Renal cortex interstitium (tissue), 15 donors: ENCODE measurements around the gene MAST2. TPM values are rescaled to one million over a fixed set of nuclear protein-coding genes. Genes with fewer than 3 reads are reported as not detected.

ENCODE experiments used
- DNase-seq, 11 donors: peaks; one replicate each; pipeline ENCODE4 v3.0.0-alpha.2; 2013; ENCODE audit warnings: low read depth in 9 of 11, low spot score in 4 of 11; ENCODE audit errors: extremely low read depth in 1 of 11
- long read RNA-seq, 16 experiments: transcript quantifications; one replicate each; lab custom pipeline, GENCODE V29; 2026
- polyA plus RNA-seq, 3 donors: library from polyadenylated mRNA; unstranded; fragments of 120-200 nt; gene quantifications; one replicate each; pipeline ENCODE4 v1.2.1, GENCODE V29; 2013; ENCODE audit not compliant: insufficient read length in 3 of 3

MAST2 gene
- 10 to 100 TPM; 30.9 to 47.6 (median 34.6) TPM for polyA plus RNA-seq
- long read RNA-seq, donor 1, partial matches to known transcripts: 10 of 12 reads
- long read RNA-seq, donor 1, other reads (novel, unspliced or antisense): 0 of 12 reads
- long read RNA-seq, donor 2, partial matches to known transcripts: 12 of 14 reads
- long read RNA-seq, donor 2, other reads (novel, unspliced or antisense): 0 of 14 reads
- long read RNA-seq, donor 3, full-length matches to known transcripts: 4 of 4 reads
- long read RNA-seq, donor 3, partial matches to known transcripts: 0 of 4 reads
- long read RNA-seq, donor 3, other reads (novel, unspliced or antisense): 0 of 4 reads
- long read RNA-seq, donor 4, full-length matches to known transcripts: 1 of 1 reads
- long read RNA-seq, donor 4, partial matches to known transcripts: 0 of 1 reads
- long read RNA-seq, donor 4, other reads (novel, unspliced or antisense): 0 of 1 reads
- long read RNA-seq, donor 5: 0 reads
- long read RNA-seq, donor 6, partial matches to known transcripts: 21 of 24 reads
- long read RNA-seq, donor 6, other reads (novel, unspliced or antisense): 0 of 24 reads
- long read RNA-seq, donor 7, partial matches to known transcripts: 8 of 10 reads
- long read RNA-seq, donor 7, other reads (novel, unspliced or antisense): 0 of 10 reads
- long read RNA-seq, donor 8, transcript MAST2-208 (2 exons, 428 nt): major isoform, 6 of 19 reads
- long read RNA-seq, donor 8, partial matches to known transcripts: 5 of 19 reads
- long read RNA-seq, donor 8, other reads (novel, unspliced or antisense): 7 of 19 reads
- long read RNA-seq, donor 9, partial matches to known transcripts: 5 of 5 reads
- long read RNA-seq, donor 9, other reads (novel, unspliced or antisense): 0 of 5 reads
- long read RNA-seq, donor 10, full-length matches to known transcripts: 7 of 18 reads
- long read RNA-seq, donor 10, partial matches to known transcripts: 11 of 18 reads
- long read RNA-seq, donor 10, other reads (novel, unspliced or antisense): 0 of 18 reads
- long read RNA-seq, donor 11, partial matches to known transcripts: 6 of 7 reads
- long read RNA-seq, donor 11, other reads (novel, unspliced or antisense): 0 of 7 reads
- long read RNA-seq, donor 12, partial matches to known transcripts: 7 of 8 reads
- long read RNA-seq, donor 12, other reads (novel, unspliced or antisense): 0 of 8 reads
- long read RNA-seq, donor 13, full-length matches to known transcripts: 3 of 37 reads
- long read RNA-seq, donor 13, partial matches to known transcripts: 34 of 37 reads
- long read RNA-seq, donor 13, other reads (novel, unspliced or antisense): 0 of 37 reads
- long read RNA-seq, donor 14: 0 reads
- long read RNA-seq, donor 15: 0 reads
- long read RNA-seq, donor 16, full-length matches to known transcripts: 3 of 42 reads
- long read RNA-seq, donor 16, partial matches to known transcripts: 39 of 42 reads
- long read RNA-seq, donor 16, other reads (novel, unspliced or antisense): 0 of 42 reads

DNA sequence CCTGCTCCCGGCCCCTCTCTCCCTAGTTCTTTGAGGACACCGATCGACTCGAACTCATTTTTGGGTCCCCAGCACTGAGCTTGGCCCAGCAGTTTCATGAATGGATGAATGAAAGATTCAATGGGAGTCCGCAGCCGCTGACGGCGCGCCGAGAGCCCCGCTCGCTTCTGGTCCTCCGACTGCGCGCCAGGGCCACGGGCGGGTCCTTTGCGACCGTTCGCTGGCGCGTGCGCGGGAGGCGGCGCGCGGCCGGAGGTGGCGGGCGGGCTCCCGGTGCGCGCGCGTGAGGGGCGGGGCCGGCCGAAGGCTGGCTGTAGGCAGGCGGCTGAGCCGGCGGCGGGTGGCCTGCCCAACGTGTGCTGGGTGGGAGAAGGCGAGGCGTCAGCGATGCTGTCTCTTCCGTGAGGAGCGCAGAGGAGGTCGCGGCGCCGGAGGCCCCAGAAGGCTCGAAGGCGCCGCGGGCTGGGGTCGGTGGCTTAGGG is at the start of gene MAST2:
Gene MAST2, plus strand, starts transcription at position 314 of the 482 bp plus-strand sequence. CDS start 284 bp downstream, outside the sequence.
- peak; percentile 60 to 87 (median 82) for DNase-seq

DNA sequence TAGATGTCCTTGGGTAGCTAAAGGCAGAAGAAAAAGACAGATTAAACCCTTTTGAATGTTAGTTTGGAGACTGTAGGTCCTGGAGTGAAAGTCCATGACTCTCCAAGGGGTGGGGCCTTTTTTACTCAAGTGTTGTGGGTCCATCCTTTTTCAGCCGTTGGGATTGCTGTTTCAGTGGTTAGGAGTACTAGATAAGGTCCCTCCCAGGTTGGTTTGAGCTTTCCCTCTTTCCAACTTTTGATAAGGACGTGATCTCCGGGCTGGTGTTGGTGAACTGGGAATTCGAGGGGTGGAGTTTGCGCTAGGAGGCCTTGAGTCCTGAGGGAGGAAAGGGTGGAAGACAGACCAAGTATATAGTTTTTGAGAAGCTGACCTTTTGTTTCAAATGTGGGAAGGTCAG is 47.7 kb upstream of the MAST2 start:
- DNase-seq: no peak

DNA sequence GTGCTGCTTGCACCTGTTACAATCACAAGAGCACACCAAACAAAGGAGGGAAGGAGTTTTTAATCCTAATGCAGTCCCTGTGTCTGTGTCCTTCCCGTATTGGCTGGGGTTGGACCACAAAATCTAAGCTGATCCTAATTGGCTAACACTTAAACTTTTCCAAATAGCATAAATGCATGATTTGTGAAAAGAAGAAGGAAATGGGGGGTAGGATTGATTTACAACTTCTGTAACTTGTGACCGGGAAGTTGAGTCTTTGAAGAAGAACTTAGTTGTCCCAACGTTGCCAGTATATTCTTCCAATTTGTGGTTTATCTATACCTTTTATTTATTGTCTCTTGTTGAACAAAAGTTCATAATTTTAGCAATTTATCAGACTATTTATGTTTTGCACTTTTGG is 41.1 kb upstream of the MAST2 start:
- DNase-seq: no peak

DNA sequence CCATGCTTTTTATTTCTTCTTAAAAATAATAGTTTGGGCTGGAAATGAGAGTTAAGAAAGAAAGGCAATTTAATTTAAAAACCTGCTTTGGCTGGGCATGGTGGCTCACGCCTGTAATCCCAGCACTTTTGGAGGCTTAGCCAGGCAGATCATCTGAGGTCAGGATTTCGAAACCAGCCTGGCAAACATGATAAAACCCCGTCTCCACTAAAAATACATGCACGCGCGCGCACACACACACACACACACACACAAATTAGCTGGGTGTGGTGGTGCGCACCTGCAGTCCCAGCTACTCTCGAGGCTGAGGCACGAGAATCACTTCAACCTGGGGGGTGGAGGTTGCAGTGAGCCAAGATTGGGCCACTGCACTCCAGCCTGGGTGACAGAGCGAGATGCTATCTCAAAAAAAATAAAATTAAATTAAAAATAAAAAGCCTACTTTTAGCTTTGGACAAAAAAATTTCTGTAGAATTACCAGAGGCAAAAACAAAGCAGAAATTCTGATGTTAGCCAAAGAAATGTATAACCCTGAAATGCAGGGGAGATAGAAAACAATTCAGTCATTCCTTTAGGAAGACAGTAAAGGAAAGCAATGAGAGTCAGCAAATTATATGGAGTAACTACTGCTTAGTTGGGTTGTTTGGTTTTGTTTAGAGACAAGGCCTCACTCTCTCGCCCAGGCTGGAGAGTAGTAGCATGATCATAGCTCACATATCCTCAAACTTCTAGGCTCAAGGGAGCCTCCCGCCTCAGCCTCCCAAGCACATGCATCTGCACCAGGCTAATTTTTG is 37.2 kb upstream of the MAST2 start:
- no peak for DNase-seq

DNA sequence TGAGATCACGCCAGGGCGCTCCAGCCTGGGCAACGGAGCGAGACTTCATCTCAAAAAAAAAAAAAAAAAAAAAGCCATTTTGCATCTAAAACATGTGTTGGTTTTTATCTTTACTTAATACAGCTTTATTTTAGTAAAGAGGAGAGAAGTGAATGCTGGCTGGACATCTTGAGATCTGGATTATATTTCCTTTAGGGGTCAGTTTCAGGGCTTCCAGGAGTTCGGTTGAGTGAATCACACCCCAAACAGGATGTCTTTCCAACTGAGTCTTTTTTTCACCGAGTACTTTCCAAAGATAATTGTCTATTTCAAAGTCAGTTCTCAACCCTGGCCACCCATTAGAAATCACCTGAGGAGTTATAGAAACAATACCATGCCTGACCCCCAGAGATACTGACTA is 36.4 kb upstream of the MAST2 start:
- no peak for DNase-seq

DNA sequence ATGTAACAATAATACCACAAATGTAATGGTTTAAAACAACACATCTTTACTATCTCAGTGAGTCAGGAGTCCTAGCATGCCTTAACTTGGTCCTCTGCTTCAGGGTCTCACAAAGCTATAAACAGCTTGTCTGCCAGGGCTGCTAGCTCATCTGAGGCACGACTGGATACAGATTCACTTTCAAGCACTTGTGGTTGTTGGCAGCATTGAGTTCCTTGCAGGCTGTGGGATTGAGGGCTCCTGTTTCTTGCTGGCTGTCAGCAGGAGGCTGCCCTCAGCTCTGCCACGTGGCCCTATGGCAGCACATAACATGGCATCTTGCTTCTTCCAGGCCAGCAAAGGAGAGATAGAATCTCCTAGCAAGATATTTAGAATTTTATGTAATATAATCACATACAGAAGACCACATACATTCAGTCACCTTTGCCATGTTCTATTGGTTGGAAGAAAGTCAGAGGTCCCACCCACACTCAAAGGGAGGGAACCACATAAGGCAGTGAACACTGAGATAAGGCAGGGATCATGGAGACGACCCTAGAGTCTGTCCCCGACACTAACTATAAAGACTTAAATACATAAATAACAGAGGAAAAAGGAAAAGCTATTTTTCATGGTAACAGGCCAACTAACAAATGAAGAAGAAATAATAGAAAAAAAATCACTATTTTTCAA is 34.0 kb upstream of the MAST2 start:
- no peak for DNase-seq

DNA sequence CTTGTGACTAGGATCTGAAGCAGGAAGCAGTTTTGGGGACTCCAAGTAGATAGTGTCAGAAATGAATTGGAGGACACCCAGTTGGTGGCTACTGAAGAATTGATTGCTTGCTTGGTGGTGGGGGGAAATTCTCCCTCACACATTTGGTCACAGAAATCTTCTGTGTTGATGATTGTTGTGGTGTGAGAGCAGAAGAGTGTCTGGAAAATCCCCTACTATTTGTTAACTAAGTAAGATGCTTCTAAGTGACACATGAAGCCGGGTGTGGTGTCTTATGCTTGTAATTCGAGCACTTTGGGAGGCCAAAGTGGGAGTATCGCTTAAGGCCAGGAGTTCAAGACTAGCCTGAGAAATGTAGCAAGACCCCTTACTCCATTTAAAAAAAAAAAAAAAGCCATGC is 30.4 kb upstream of the MAST2 start:
- DNase-seq: no peak

DNA sequence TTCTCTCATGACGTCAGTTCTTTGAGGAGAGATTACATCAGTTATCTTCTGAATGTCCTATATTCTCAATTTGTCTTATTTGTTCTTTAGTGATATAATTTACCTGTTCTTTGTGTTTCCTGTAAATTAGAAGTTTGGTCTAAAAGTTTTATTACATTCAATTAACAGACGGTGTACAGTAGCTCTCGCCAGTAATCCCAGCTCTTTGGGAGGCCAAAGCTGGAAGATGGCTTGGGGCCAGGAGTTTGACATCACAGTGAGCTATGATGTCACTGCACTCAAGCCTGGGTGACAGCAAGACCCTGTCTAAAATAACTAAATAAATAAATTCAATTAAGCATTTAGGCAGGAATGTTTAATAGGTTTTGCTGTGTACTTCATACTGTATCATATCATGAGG is 27.6 kb upstream of the MAST2 start:
- no peak for DNase-seq

DNA sequence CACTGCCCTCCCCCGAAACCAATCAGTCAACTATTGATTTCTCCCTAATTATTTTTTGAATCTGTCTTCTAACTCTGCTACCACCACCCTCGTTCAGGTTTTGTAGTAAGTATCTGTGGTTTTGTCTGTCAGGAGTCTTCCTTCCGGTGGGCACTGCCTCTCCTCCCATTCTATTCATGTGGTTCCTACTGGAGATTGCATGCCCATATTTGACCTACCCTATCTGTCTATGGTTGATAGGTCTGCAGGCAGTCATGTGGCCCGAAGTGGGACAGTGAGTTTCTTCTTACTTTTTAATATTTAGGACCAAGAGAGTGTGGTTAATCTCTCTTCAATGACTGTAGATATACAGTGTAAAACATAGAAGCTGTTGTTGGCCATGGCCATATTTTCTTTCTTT is 17.8 kb upstream of the MAST2 start:
- no peak for DNase-seq

DNA sequence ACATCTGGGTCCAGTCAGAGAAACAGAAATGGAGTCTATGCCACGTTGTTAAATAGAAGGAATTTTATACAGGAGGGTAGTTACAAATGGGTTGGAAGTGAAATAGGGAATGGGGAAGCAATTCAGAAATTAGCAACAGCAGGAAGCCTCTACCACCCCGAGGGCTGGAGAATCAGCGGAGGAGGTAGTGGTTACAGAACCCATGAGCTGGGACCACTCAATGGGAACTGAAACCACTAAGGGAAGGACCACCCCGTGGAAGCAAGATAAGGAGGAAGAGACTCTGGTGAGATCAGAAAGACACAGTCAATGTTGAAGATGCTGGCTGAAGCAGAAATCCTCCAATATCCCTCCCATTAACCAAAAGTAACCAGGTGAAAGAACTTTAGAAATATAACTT is 15.5 kb upstream of the MAST2 start:
- DNase-seq: no peak

DNA sequence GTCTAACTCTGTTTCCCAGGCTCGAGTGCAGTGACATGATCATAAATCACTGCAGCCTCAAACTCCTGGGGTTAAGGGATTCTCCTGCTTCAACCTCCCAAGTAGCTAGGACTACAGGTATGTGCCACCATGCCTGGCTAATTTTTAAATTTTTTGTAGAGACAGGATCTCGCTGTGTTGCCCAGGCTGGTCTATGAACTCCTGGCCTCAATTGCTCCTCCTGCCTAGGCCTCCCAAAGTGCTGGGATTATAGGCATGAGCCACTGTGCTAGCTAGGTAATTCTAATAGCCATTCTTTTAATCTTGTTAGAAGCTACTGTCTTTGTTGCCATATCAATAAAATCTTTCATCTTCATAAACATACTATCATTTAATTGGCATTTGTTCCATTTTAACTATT is 13.8 kb upstream of the MAST2 start:
- DNase-seq: no peak

DNA sequence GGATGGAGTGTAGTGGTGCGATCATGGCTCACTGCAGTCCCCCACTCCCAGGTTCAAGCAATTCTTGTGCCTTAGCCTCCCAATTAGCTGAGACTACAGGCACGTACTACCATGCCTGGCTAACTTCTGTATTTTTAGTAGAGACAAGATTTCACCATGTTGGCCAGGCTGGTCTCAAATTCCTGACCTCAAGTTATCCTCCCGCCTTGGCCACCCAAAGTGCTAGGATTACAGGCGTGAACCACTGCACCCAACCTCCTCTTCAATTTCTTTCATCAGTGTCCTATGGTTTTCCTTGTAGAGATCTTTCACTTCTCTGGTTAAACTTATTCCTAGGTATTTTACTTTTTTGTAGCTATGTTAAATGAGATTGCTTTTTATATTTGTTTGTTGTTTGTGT is 10.7 kb upstream of the MAST2 start:
- no peak for DNase-seq

DNA sequence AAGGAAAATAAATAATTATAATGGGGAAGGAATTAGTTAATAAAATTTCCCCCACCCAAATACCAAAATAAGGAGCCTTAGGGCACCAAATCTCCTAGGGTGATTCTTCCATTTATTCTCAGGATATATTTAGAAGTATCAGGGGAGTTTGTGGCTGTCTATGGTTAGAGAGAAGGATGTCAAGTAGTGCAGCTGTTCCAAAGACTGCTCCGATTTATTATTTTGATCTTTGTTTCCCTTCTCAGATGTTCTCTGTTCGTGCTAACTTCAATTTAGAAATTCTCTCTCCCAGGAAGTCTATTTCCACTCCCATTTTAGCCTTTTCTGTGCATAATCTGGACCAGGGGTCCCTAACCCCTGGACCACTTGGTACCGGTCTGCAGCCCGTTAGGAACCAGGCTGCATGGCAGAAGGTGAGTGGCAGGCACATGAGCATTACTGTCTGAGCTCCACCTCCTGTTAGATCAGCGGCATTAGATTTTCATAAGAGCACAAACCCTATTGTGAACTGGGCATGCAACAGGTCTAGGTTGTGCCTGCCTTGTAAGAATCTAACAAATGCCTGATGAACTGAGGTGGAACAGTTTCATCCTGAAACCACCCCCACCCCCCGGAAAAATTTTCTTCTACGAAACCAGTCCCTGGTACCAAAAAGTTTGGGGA is 9.3 kb upstream of the MAST2 start:
- no peak for DNase-seq

DNA sequence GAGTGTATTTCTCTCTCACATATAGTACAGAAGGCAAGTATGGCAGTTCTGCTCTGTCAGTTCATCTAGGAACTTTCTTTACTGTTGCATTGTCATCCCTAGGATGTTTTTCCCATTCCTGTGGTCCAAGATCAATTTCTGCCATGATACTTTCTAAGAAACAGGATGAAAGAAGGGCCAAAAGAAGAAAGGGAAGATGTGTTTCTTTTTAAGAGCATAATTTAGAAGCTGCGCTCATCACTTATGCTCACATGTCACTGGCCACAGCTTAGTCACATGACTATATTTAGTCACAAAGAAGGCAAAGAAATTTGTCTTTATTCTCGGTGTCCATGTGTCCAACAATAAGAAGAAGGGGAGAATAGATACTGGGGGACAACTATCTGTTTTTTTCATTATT is 7.0 kb upstream of the MAST2 start:
- no peak for DNase-seq

DNA sequence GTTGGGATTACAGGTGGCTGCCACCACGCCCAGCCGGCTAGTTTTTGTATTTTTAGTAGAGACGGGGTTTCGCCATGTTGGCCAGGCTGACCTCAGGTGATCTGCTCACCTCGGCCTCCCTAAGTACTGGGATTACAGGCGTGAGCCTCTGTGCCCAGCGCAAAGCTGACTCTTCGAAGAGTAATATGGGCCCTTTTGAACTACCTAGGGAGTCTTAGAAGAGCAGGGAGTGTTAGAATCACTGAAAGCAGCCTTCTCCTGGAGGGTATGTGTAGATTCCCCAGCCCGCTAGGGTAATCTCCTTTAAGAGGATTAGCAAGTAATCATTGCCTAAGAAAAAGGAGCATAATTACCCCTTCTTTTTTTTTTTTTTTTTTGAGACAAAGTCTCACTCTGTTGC is 6.5 kb upstream of the MAST2 start:
- no peak for DNase-seq

DNA sequence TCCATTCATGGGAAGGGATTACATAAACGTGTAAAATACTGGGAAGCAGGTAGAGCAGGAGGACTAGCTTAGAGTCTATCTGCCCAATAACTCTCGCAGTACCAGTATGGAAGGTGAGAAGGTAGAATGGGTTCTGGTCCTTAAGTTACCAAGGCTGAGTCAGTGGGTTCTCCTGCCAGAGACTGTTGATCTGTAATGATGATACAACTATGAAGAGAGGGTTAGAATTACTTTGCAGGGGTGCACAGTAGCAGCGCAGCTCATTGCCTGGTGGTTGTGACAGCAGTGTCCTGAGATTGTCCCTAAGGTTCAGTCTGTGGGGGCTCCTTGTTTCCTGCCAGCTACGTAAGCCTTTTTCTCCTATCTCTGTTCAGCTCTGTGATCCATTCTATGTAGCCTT is 2.5 kb upstream of the MAST2 start:
- no peak for DNase-seq
